PC-3 (cell line): Measurements from ENCODE around the gene CD300LD. TPM values are rescaled to one million over a fixed set of nuclear protein-coding genes. Genes with fewer than 3 reads are reported as not detected.

ENCODE experiments used
- ATAC-seq: fragments of 200-7000 bp; cut with Tn5 transposase; 2 replicates; pipeline ENCODE4 v1.9.1; 2020; ENCODE audit warnings: mild to moderate bottlenecking, moderate library complexity
- BruUV-seq: library from RNA; stranded (reverse); fragments of 400-500 nt; replicated peaks from 2 replicates; lab custom pipeline; 2021; lab: Mats Ljungman, UMichigan
- CTCF ChIA-PET: fragments of 300-600 bp; sonication (Branson Sonifier 250); formaldehyde crosslinking; loops from one replicate; lab custom pipeline; 2022; ENCODE audit warnings: antibody characterized with exemption; lab: Charles Lee
- POLR2A ChIA-PET: fragments of 300-600 bp; sonication (Branson Sonifier 250); formaldehyde crosslinking; loops from one replicate; lab custom pipeline; 2022; ENCODE audit warnings: antibody characterized with exemption; ENCODE audit not compliant: unreplicated experiment; lab: Charles Lee
- DNase-seq: peaks from one replicate; pipeline ENCODE4 v3.0.0-alpha.2; 2015
- H2AFZ ChIP-seq: fragments of 300-600 bp; sonication (generic); 2 replicates; pipeline ENCODE4 v1.6.0; 2016; ENCODE audit warnings: antibody characterized with exemption, low read length
- H3F3A ChIP-seq: fragments of 300-600 bp; sonication (generic); one replicate; pipeline ENCODE4 v1.6.0; 2017; ENCODE audit warnings: antibody characterized with exemption, low read length, control low read depth, mild to moderate bottlenecking; ENCODE audit not compliant: unreplicated experiment
- H3K27ac ChIP-seq: fragments of 300-600 bp; sonication (generic); 2 replicates; pipeline ENCODE4 v1.5.1; 2016; ENCODE audit warnings: mild to moderate bottlenecking, low read length
- H3K27me3 ChIP-seq: fragments of 300-600 bp; sonication (generic); 2 replicates; pipeline ENCODE4 v1.6.1; 2016; ENCODE audit warnings: low read length, mixed read lengths
- H3K36me3 ChIP-seq: fragments of 300-600 bp; sonication (generic); 2 replicates; pipeline ENCODE4 v1.6.1; 2016; ENCODE audit warnings: low read depth, mixed run types, low read length, mixed read lengths
- H3K4me1 ChIP-seq: fragments of 300-600 bp; sonication (generic); 2 replicates; pipeline ENCODE4 v1.5.1; 2016; ENCODE audit warnings: low read length; ENCODE audit not compliant: insufficient read depth
- H3K4me2 ChIP-seq: fragments of 300-600 bp; sonication (generic); 2 replicates; pipeline ENCODE4 v1.6.0; 2016; ENCODE audit warnings: low read length
- H3K4me3 ChIP-seq: fragments of 300-600 bp; sonication (generic); 2 replicates; pipeline ENCODE4 v1.5.1; 2016; ENCODE audit warnings: mild to moderate bottlenecking, low read length, mixed read lengths
- H3K79me2 ChIP-seq: fragments of 300-600 bp; sonication (generic); 2 replicates; pipeline ENCODE4 v1.6.1; 2017; ENCODE audit warnings: low read length, mixed read lengths
- H3K9ac ChIP-seq: fragments of 300-600 bp; sonication (generic); 2 replicates; pipeline ENCODE4 v1.6.0; 2016; ENCODE audit warnings: mild to moderate bottlenecking, low read length
- H3K9me2 ChIP-seq: fragments of 300-600 bp; sonication (generic); replicated peaks from 2 replicates; pipeline ENCODE4 v1.6.1; 2016; ENCODE audit warnings: mixed run types, low read length, mixed read lengths
- H3K9me3 ChIP-seq: fragments of 300-600 bp; sonication (generic); 2 replicates; pipeline ENCODE4 v1.6.1; 2016; ENCODE audit warnings: low read length, mixed read lengths
- H4K20me1 ChIP-seq: fragments of 300-600 bp; sonication (generic); 2 replicates; pipeline ENCODE4 v1.6.1; 2016; ENCODE audit warnings: low read length, mixed read lengths
- CTCF ChIP-seq: fragments of 300-600 bp; sonication (generic); conservative IDR thresholded peaks from 2 replicates; pipeline ENCODE4 v1.5.1; 2017; ENCODE audit warnings: antibody characterized with exemption, low read depth, mild to moderate bottlenecking, low read length
- EZH2 ChIP-seq: fragments of 300-600 bp; sonication (generic); IDR thresholded peaks from one replicate; pipeline ENCODE4 v1.6.1; 2017; ENCODE audit warnings: antibody characterized with exemption, mild to moderate bottlenecking, low read length; ENCODE audit not compliant: unreplicated experiment
- EZH2phosphoT487 ChIP-seq: fragments of 300-600 bp; sonication (generic); IDR thresholded peaks from 2 replicates; pipeline ENCODE4 v1.6.1; 2018; ENCODE audit warnings: mild to moderate bottlenecking, antibody characterized with exemption, low read length, borderline replicate concordance
- intact Hi-C: fragments of 100-400 bp; cut with micrococcal nuclease; formaldehyde crosslinking; loops from 2 replicates; pipeline ENCODE4 v1.9.0; 2023
- total RNA-seq: library from RNA; depleted of rRNA; stranded (reverse); fragments of >200 nt; gene quantifications from 2 replicates; pipeline ENCODE4 v1.2.3, GENCODE V29; 2014

Gene CD300LD
- total RNA-seq, 1 experiment from 2014 or later = not detected

- H3K9ac ChIP-seq = no peak overlapping the region
- CTCF ChIA-PET = interaction anchor here (0.6 kb wide), 1 partner anchor 329 kb away, joined by 5 read pairs; no protein-coding TSS in a partner anchor
- peaks cover 12% of the 10 kb centered on the region for H3K27me3 ChIP-seq
- 0 out of 2 replicates have a peak overlapping the region, but pooled peaks have one; percentile 11 for H2AFZ ChIP-seq
- H3K4me1 ChIP-seq = no peaks in the 10 kb centered on the region
- no peak for ATAC-seq
- no peaks in the 10 kb centered on the region for H3K36me3 ChIP-seq
- H4K20me1 ChIP-seq = no peaks in the 10 kb centered on the region
- POLR2A ChIA-PET = no interaction called here
- H3F3A ChIP-seq = no peaks in the 10 kb centered on the region
- intact Hi-C loops = no loop called here
- no peaks in the 10 kb centered on the region for H3K9me3 ChIP-seq
- H3K27ac ChIP-seq = no peak overlapping the region
- no peaks in the 10 kb centered on the region for H3K79me2 ChIP-seq
- no peak overlapping the region for H3K4me3 ChIP-seq
- H3K9me2 ChIP-seq = no peaks in the 10 kb centered on the region
- H3K4me2 ChIP-seq = no peak overlapping the region
- DNase-seq = no peak
- no TSS peak for BruUV-seq
- TF ChIP-seq CTCF (no peak), EZH2phosphoT487 (no peak), EZH2 (no peak)
Observed at GRCh38 chr17:74544991-74545842, 46.9 kb downstream of the CD300LD start.

GRCh38 chr17:74543891-74544760 lies 48.0 kb downstream of the CD300LD start:
- no peak overlapping the region for H3K27ac ChIP-seq
- BruUV-seq = no TSS peak

More at GRCh38 chr17:74543891-74544760, 48.0 kb downstream of the CD300LD start:
- intact Hi-C loops = no loop called here
- POLR2A ChIA-PET = no interaction called here
- H3K36me3 ChIP-seq = no peaks in the 10 kb centered on the region
- no peak for DNase-seq
- no peaks in the 10 kb centered on the region for H3K9me3 ChIP-seq
- ATAC-seq = no peak
- H3K4me2 ChIP-seq = no peak overlapping the region
- no peaks in the 10 kb centered on the region for H3F3A ChIP-seq
- H3K9ac ChIP-seq = no peak overlapping the region
- H2AFZ ChIP-seq = no peak overlapping the region
- no peaks in the 10 kb centered on the region for H3K4me1 ChIP-seq
- peaks cover 23% of the 10 kb centered on the region for H3K27me3 ChIP-seq
- no peaks in the 10 kb centered on the region for H3K79me2 ChIP-seq
- no peaks in the 10 kb centered on the region for H3K9me2 ChIP-seq
- H4K20me1 ChIP-seq = no peaks in the 10 kb centered on the region
- no peak for TF ChIP-seq EZH2
- no peak for TF ChIP-seq CTCF
- TF ChIP-seq EZH2phosphoT487 = no peak
- no peak overlapping the region for H3K4me3 ChIP-seq
- CTCF ChIA-PET = interaction anchor here (0.6 kb wide), 1 partner anchor 193 kb away, joined by 5 read pairs; the partner anchor contains the start of gene RAB37
